ENCODE measurements around the gene PAPOLB.

The PAPOLB gene

DNA sequence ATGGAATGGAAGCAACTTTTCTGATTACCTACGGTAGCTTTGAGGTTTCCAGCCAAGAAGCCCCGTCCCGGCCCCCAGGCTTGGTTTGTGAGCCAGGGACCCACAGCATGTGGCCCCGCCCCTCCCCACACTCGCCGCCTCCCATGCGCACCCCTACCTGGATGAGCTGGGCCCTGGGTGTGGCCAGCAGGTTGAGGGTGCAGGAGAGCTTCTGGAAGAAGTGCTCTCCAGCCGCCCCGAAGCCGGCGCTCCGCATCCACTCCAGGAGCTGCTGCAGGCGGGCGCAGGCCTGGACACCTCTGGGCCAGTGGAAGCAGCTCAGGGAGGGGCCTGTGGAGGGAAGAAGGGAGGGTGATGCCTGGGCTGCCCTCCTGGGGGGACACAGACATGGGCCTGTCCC lies 46.7 kb downstream of the PAPOLB start:
- TF ChIP-seq, protein P1, sequence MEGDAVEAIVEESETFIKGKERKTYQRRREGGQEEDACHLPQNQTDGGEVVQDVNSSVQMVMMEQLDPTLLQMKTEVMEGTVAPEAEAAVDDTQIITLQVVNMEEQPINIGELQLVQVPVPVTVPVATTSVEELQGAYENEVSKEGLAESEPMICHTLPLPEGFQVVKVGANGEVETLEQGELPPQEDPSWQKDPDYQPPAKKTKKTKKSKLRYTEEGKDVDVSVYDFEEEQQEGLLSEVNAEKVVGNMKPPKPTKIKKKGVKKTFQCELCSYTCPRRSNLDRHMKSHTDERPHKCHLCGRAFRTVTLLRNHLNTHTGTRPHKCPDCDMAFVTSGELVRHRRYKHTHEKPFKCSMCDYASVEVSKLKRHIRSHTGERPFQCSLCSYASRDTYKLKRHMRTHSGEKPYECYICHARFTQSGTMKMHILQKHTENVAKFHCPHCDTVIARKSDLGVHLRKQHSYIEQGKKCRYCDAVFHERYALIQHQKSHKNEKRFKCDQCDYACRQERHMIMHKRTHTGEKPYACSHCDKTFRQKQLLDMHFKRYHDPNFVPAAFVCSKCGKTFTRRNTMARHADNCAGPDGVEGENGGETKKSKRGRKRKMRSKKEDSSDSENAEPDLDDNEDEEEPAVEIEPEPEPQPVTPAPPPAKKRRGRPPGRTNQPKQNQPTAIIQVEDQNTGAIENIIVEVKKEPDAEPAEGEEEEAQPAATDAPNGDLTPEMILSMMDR (IDR thresholded peaks at IDR 0.05; ENCODE audit: low read depth, low read length) = no peak
- no peak overlapping the region for H3K4me3 ChIP-seq (ENCODE audit: low read depth, low read length)

DNA sequence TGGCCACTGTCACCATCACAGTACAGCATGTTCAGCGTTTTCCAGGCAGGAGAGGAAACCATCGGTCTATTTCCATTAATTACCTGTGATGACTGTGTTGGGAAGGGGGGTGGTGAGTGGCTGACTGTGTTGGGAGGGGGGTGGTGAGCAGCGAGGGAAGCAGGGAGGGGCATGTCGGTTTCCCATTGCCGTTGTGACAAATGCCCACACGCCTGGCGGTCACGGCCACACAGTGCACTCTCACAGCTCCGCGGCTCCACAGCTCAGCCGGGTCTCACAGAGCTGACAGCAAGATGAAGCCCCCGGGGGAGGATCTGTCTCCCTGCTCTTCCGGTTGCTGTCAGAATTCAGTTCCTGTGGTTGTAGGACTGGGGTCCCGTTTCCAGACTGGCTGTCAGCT lies 47.4 kb downstream of the PAPOLB start:
- TF ChIP-seq, protein P1 (IDR thresholded peaks at IDR 0.05; ENCODE audit: low read depth, low read length) = no peak
- H3K4me3 ChIP-seq (ENCODE audit: low read depth, low read length) = no peak overlapping the region

DNA sequence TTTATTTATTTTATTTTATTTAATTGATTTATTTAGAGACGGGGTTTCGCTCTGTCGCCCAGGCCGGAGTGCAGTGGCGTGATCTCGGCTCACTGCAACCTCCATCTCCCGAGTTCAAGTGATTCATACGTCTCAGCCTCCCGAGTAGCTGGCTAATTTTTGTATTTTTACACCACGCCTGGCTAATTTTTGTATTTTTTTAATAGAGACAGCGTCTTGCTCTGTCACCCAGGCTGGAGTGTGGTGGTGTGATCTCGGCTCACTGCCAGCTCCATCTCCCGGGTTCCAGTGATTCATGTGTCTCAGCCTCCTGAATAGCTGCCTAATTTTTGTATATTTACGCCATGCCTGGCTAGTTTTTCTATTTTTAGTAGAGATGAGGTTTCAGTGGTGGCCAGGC lies 52.2 kb downstream of the PAPOLB start:
- H3K4me3 ChIP-seq (ENCODE audit: low read depth, low read length) = no peak overlapping the region
- TF ChIP-seq, protein P1 (IDR thresholded peaks at IDR 0.05; ENCODE audit: low read depth, low read length) = no peak

DNA sequence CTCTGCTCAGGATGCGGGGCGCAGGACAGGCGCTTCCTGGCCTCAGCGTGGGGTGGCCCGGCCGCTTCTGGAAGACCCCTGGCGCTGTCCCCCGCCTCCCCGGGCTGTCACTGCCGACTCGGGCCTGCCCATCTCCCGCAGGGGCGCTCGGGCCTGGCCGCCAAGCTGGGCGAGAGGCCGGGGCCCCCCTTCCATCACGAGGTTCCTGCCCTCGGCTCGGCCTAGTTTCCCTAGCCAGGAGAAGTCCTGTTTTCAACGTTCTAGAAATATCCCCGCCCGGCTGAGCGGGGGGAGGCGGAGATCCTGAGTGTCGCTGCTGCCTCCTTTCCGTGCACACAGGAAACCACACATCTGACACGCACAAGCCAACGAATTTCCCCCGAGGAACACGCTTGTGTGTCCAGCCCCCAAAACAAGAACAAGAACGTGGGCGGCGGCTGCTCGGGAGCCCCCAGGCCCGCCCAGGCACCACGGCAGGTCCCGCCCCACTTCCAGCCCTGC lies 52.7 kb downstream of the PAPOLB start:
- TF ChIP-seq, protein P1 (IDR thresholded peaks at IDR 0.05; ENCODE audit: low read depth, low read length) = no peak

DNA sequence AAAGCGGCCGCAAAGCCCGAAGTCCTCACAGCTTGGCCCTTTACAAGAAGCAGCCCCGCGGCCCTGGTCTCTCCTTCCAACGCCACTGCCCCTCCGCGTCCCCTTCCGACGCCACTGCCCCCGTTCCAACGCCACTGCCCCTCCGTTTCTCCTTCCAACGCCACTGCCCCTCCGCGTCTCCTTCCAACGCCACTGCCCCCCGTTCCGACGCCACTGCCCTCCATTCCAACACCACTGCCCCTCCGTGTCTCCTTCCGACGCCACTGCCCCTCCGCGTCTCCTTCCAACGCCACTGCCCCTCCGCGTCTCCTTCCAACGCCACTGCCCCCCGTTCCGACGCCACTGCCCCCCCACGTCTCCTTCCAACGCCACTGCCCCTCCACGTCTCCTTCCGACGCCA lies 53.3 kb downstream of the PAPOLB start:
- TF ChIP-seq, protein P1 (IDR thresholded peaks at IDR 0.05; ENCODE audit: low read depth, low read length) = no peak
- H3K4me3 ChIP-seq (ENCODE audit: low read depth, low read length) = no peak overlapping the region

More for the DNA sequence above, 52.7 kb downstream of the PAPOLB start:
- no peak overlapping the region for H3K4me3 ChIP-seq (ENCODE audit: low read depth, low read length)

DNA sequence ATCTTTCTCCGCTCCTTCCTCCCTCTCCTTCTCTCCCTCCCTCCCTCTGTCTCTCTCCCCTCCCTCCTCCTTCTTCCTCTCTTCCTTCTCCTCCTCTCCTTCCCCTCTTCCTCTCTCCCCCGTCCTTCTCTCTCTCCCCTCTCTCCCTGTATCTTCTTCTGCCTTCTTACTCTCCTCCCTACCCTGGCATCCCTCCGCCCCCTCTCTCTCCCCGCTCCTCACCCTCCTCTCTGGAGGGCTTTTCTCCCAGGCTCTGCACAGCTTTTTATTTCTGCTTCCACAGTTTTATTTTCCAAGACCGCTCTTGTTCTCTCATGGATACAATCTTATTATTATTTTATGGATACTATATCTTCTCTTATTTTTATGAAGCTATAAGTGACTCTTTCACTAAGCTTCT lies 53.8 kb downstream of the PAPOLB start:
- no peak overlapping the region for H3K4me3 ChIP-seq (ENCODE audit: low read depth, low read length)
- TF ChIP-seq, protein P1 (IDR thresholded peaks at IDR 0.05; ENCODE audit: low read depth, low read length) = no peak
